ENCODE measurements around the gene CAV2.
"Not testable (repeated sequence)": the region's sequence is repeated elsewhere in the genome, so short reads cannot be mapped to it uniquely, and the experiment has no call there.

CAV2 gene

GRCh38 chr7:116499168-116500077, at the start of gene CAV2:
TSS of gene CAV2 (plus strand) at chr7:116499738. CDS start at chr7:116499782, 44 bp downstream.
- no peak for DNase-seq

- no peak for DNase-seq
Observed at GRCh38 chr7:116449950-116450349, 49.6 kb upstream of the CAV2 start.

GRCh38 chr7:116451957-116452729, 47.4 kb upstream of the CAV2 start:
- no peak for DNase-seq

- DNase-seq, result no peak
Observed at GRCh38 chr7:116454377-116454776, 45.2 kb upstream of the CAV2 start.

- no peak for DNase-seq
Observed at GRCh38 chr7:116455009-116455408, 44.5 kb upstream of the CAV2 start.

- no peak for DNase-seq
Observed at GRCh38 chr7:116455499-116455898, 44.0 kb upstream of the CAV2 start.

- DNase-seq, result no peak
Observed at GRCh38 chr7:116461500-116461899, 38.0 kb upstream of the CAV2 start.

GRCh38 chr7:116463956-116464355, 35.6 kb upstream of the CAV2 start:
- no peak for DNase-seq

- DNase-seq, result no peak
Observed at GRCh38 chr7:116464375-116464774, 35.2 kb upstream of the CAV2 start.

- no peak for DNase-seq
Observed at GRCh38 chr7:116465125-116465524, 34.4 kb upstream of the CAV2 start.

GRCh38 chr7:116468534-116468933, 31.0 kb upstream of the CAV2 start:
- DNase-seq, result no peak

GRCh38 chr7:116477625-116478024, 21.9 kb upstream of the CAV2 start:
- no peak for DNase-seq

GRCh38 chr7:116478834-116479233, 20.7 kb upstream of the CAV2 start:
- no peak for DNase-seq

- no peak for DNase-seq
Observed at GRCh38 chr7:116483271-116483942, 16.1 kb upstream of the CAV2 start.

GRCh38 chr7:116484389-116484788, 15.1 kb upstream of the CAV2 start:
- DNase-seq, result not testable (repeated sequence)

- no peak for DNase-seq
Observed at GRCh38 chr7:116487907-116488521, 11.5 kb upstream of the CAV2 start.

- DNase-seq, result no peak
Observed at GRCh38 chr7:116490351-116490750, 9.2 kb upstream of the CAV2 start.

- DNase-seq, result no peak
Observed at GRCh38 chr7:116491887-116492653, 7.5 kb upstream of the CAV2 start.

GRCh38 chr7:116492654-116493109, 6.9 kb upstream of the CAV2 start:
- no peak for DNase-seq

- no peak for DNase-seq
Observed at GRCh38 chr7:116493449-116493848, 6.1 kb upstream of the CAV2 start.

- no peak for DNase-seq
Observed at GRCh38 chr7:116494472-116494871, 5.1 kb upstream of the CAV2 start.

- no peak for DNase-seq
Observed at GRCh38 chr7:116495736-116496135, 3.8 kb upstream of the CAV2 start.
